Calu3 (cell line): ENCODE measurements around the gene CATSPERZ. TPM values are rescaled to one million over a fixed set of nuclear protein-coding genes. Genes with fewer than 3 reads are reported as not detected.

ENCODE experiments used
- BruUV-seq: library from RNA; stranded (reverse); fragments of 400-500 nt; replicated peaks from 2 replicates; lab custom pipeline; 2021; lab: Mats Ljungman, UMichigan
- CTCF ChIA-PET: fragments of 300-600 bp; sonication (Branson Sonifier 250); formaldehyde crosslinking; loops from one replicate; lab custom pipeline; 2022; ENCODE audit warnings: antibody characterized with exemption; lab: Charles Lee
- DNase-seq: peaks from one replicate; pipeline ENCODE4 v3.0.0; 2022
- H3K27ac Mint-ChIP-seq: one replicate; pipeline ENCODE4 v1.8.0; 2022; ENCODE audit warnings: mixed read lengths; ENCODE audit not compliant: unreplicated experiment
- H3K27me3 Mint-ChIP-seq: one replicate; pipeline ENCODE4 v1.8.0; 2022; ENCODE audit warnings: mixed read lengths; ENCODE audit not compliant: unreplicated experiment
- H3K36me3 Mint-ChIP-seq: one replicate; pipeline ENCODE4 v1.8.0; 2022; ENCODE audit warnings: mild to moderate bottlenecking, moderate library complexity, mixed read lengths; ENCODE audit not compliant: insufficient read depth, unreplicated experiment
- H3K4me1 Mint-ChIP-seq: one replicate; pipeline ENCODE4 v1.8.0; 2022; ENCODE audit warnings: mild to moderate bottlenecking, low read depth, mixed read lengths; ENCODE audit not compliant: unreplicated experiment
- H3K4me3 Mint-ChIP-seq: one replicate; pipeline ENCODE4 v1.8.0; 2022; ENCODE audit warnings: mild to moderate bottlenecking, low read depth, moderate library complexity, mixed read lengths; ENCODE audit not compliant: unreplicated experiment
- H3K9me3 Mint-ChIP-seq: one replicate; pipeline ENCODE4 v1.8.0; 2022; ENCODE audit warnings: low read depth, mixed read lengths; ENCODE audit not compliant: unreplicated experiment
- CTCF ChIP-seq: fragments of 200-600 bp; IDR thresholded peaks from one replicate; pipeline ENCODE4 v1.8.0; 2022; ENCODE audit warnings: antibody characterized with exemption; ENCODE audit not compliant: unreplicated experiment
- intact Hi-C: fragments of 100-400 bp; cut with micrococcal nuclease; formaldehyde crosslinking; loops from one replicate; pipeline ENCODE4 v1.10.0; 2022; ENCODE audit not compliant: unreplicated experiment
- total RNA-seq: library from RNA; stranded (reverse); gene quantifications from 2 replicates; pipeline ENCODE4 v1.2.3, GENCODE V29; 2022

CATSPERZ gene
- total RNA-seq, 1 experiment from 2014 or later, result 0.85 TPM

- intact Hi-C loops, result no loop called here
- DNase-seq, result no peak
- Mint-ChIP-seq H3K36me3 (peaks cover 9% of the 10 kb centered on the region), H3K4me1 (peaks cover 9% of the 10 kb centered on the region), H3K9me3 (no peaks in the 10 kb centered on the region), H3K27me3 (peaks cover 76% of the 10 kb centered on the region), H3K4me3 (peak overlapping the region; percentile 24), H3K27ac (no peak overlapping the region)
- TF ChIP-seq CTCF, result no peak
- no TSS peak for BruUV-seq
- CTCF ChIA-PET, result no interaction called here
Measured at GRCh38 chr11:64291752-64292459, 8.3 kb upstream of the CATSPERZ start.

GRCh38 chr11:64292460-64293254, 7.5 kb upstream of the CATSPERZ start:
- peaks cover 83% of the 10 kb centered on the region for H3K27me3 Mint-ChIP-seq
- no peak overlapping the region for H3K27ac Mint-ChIP-seq
- peaks cover 7% of the 10 kb centered on the region for H3K4me1 Mint-ChIP-seq
- CTCF ChIA-PET, result no interaction called here
- no peaks in the 10 kb centered on the region for H3K9me3 Mint-ChIP-seq
- intact Hi-C loops, result no loop called here
- no TSS peak for BruUV-seq
- TF ChIP-seq CTCF, result no peak
- H3K36me3 Mint-ChIP-seq, result peaks cover 7% of the 10 kb centered on the region
- H3K4me3 Mint-ChIP-seq, result peak overlapping the region; percentile 24
- DNase-seq, result no peak

GRCh38 chr11:64294774-64295173, 5.4 kb upstream of the CATSPERZ start:
- H3K4me1 Mint-ChIP-seq, result peaks cover 12% of the 10 kb centered on the region
- H3K4me3 Mint-ChIP-seq, result no peak overlapping the region
- no peak for DNase-seq
- intact Hi-C loops, result no loop called here
- peaks cover 4% of the 10 kb centered on the region for H3K36me3 Mint-ChIP-seq
- peaks cover 94% of the 10 kb centered on the region for H3K27me3 Mint-ChIP-seq
- CTCF ChIA-PET, result interaction anchor here (0.7 kb wide), 1 partner anchor 40 kb away, joined by 10 read pairs; no protein-coding TSS in a partner anchor
- H3K9me3 Mint-ChIP-seq, result no peaks in the 10 kb centered on the region
- BruUV-seq, result no TSS peak
- TF ChIP-seq CTCF, result no peak
- H3K27ac Mint-ChIP-seq, result no peak overlapping the region

GRCh38 chr11:64295760-64296159, 4.4 kb upstream of the CATSPERZ start:
- peaks cover 94% of the 10 kb centered on the region for H3K27me3 Mint-ChIP-seq
- H3K27ac Mint-ChIP-seq, result no peak overlapping the region

More at GRCh38 chr11:64295760-64296159, 4.4 kb upstream of the CATSPERZ start:
- Mint-ChIP-seq H3K4me1 (peaks cover 18% of the 10 kb centered on the region), H3K9me3 (no peaks in the 10 kb centered on the region), H3K36me3 (peaks cover 5% of the 10 kb centered on the region), H3K4me3 (no peak overlapping the region)
- BruUV-seq, result no TSS peak
- intact Hi-C loops, result no loop called here
- TF ChIP-seq CTCF, result no peak
- DNase-seq, result no peak
- CTCF ChIA-PET, result no interaction called here
